ENCODE results near the gene CHSY3.

The CHSY3 gene

GRCh38 chr5:130018641-130019040, 114.4 kb downstream of the CHSY3 start:
- TF ChIP-seq CTCF (conservative IDR thresholded peaks at IDR 0.05; ENCODE audit: low read length): no peak
- H3K4me3 ChIP-seq (ENCODE audit: low read length): no peak overlapping the region
- DNase-seq (ENCODE audit: low read depth): no peak

GRCh38 chr5:130021000-130021399, 116.7 kb downstream of the CHSY3 start:
- TF ChIP-seq CTCF (conservative IDR thresholded peaks at IDR 0.05; ENCODE audit: low read length): no peak
- no peak for DNase-seq (ENCODE audit: low read depth)
- no peak overlapping the region for H3K4me3 ChIP-seq (ENCODE audit: low read length)

- DNase-seq (ENCODE audit: low read depth): no peak
- H3K4me3 ChIP-seq (ENCODE audit: low read length): no peak overlapping the region
- no peak for TF ChIP-seq CTCF (conservative IDR thresholded peaks at IDR 0.05; ENCODE audit: low read length)
These were observed 117.6 kb downstream of the CHSY3 start for GRCh38 chr5:130021876-130022275.

GRCh38 chr5:130023604-130024003, 119.3 kb downstream of the CHSY3 start:
- no peak for TF ChIP-seq CTCF (conservative IDR thresholded peaks at IDR 0.05; ENCODE audit: low read length)
- no peak for DNase-seq (ENCODE audit: low read depth)
- no peak overlapping the region for H3K4me3 ChIP-seq (ENCODE audit: low read length)

GRCh38 chr5:130024006-130024405, 119.7 kb downstream of the CHSY3 start:
- H3K4me3 ChIP-seq (ENCODE audit: low read length): no peak overlapping the region
- no peak for TF ChIP-seq CTCF (conservative IDR thresholded peaks at IDR 0.05; ENCODE audit: low read length)
- no peak for DNase-seq (ENCODE audit: low read depth)

GRCh38 chr5:130025511-130025910, 121.2 kb downstream of the CHSY3 start:
- TF ChIP-seq CTCF (conservative IDR thresholded peaks at IDR 0.05; ENCODE audit: low read length): no peak
- H3K4me3 ChIP-seq (ENCODE audit: low read length): no peak overlapping the region
- DNase-seq (ENCODE audit: low read depth): no peak

GRCh38 chr5:130032807-130033206, 128.5 kb downstream of the CHSY3 start:
- no peak for TF ChIP-seq CTCF (conservative IDR thresholded peaks at IDR 0.05; ENCODE audit: low read length)
- DNase-seq (ENCODE audit: low read depth): peak; percentile 60
- no peak overlapping the region for H3K4me3 ChIP-seq (ENCODE audit: low read length)
